ENCODE data around the gene CBFA2T2.
A peak's percentile ranks its signal among the peaks of the same experiment; 100 is the strongest.

CBFA2T2 gene

DNA sequence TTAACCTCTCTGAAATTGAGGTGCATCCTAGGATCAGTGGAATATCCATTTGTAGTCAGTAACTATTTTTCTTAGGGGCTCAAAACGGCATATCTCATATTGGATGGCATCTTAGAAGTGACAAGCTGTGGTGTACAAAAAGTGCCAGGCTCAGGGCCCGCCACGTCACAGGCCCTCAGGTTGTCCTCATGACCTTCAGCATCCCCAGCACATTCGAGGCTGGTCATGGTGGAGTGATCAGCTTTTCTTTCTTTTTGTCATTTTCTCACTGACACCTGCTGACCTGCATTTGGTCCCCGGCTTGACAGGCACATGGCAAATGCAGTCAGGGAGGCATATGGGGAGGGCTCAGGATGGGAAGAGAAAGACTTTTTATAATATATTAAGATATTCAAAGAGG lies 203.4 kb downstream of the CBFA2T2 start:
- no peak overlapping the region for H3K4me3 ChIP-seq (ENCODE audit: low read length, poor library complexity, severe bottlenecking)
- no peaks in the 10 kb centered on the region for H3K9me2 ChIP-seq (replicated peaks; ENCODE audit: low read depth, low read length)
- H3K4me1 ChIP-seq (ENCODE audit: insufficient read depth, low read length, poor library complexity, severe bottlenecking): peaks cover 17% of the 10 kb centered on the region
- H4K20me1 ChIP-seq (ENCODE audit: insufficient read depth, low read length, poor library complexity, severe bottlenecking): no peaks in the 10 kb centered on the region
- H3K9ac ChIP-seq (ENCODE audit: low read depth, low read length, poor library complexity, severe bottlenecking): no peak overlapping the region
- no peak overlapping the region for H3K4me2 ChIP-seq (ENCODE audit: low read depth, low read length, poor library complexity, severe bottlenecking)
- no peaks in the 10 kb centered on the region for H3K27me3 ChIP-seq (ENCODE audit: insufficient read depth, low read length, poor library complexity, severe bottlenecking)
- H3K9me3 ChIP-seq (ENCODE audit: insufficient read depth, low read depth, low read length): no peaks in the 10 kb centered on the region
- no peaks in the 10 kb centered on the region for H3K79me2 ChIP-seq (ENCODE audit: insufficient read depth, low read length)
- TF ChIP-seq, protein P1, sequence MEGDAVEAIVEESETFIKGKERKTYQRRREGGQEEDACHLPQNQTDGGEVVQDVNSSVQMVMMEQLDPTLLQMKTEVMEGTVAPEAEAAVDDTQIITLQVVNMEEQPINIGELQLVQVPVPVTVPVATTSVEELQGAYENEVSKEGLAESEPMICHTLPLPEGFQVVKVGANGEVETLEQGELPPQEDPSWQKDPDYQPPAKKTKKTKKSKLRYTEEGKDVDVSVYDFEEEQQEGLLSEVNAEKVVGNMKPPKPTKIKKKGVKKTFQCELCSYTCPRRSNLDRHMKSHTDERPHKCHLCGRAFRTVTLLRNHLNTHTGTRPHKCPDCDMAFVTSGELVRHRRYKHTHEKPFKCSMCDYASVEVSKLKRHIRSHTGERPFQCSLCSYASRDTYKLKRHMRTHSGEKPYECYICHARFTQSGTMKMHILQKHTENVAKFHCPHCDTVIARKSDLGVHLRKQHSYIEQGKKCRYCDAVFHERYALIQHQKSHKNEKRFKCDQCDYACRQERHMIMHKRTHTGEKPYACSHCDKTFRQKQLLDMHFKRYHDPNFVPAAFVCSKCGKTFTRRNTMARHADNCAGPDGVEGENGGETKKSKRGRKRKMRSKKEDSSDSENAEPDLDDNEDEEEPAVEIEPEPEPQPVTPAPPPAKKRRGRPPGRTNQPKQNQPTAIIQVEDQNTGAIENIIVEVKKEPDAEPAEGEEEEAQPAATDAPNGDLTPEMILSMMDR (conservative IDR thresholded peaks at IDR 0.05; ENCODE audit: low read length): no peak
- no peak for TF ChIP-seq EZH2phosphoT487 (IDR thresholded peaks at IDR 0.05; ENCODE audit: borderline replicate concordance)
- no peak overlapping the region for H2AFZ ChIP-seq (ENCODE audit: low read length)
- peaks cover 8% of the 10 kb centered on the region; the same call in 1 of the 2 replicates for H3F3A ChIP-seq (ENCODE audit: low read depth)
- H3K36me3 ChIP-seq (ENCODE audit: insufficient read depth, low read length): no peaks in the 10 kb centered on the region

DNA sequence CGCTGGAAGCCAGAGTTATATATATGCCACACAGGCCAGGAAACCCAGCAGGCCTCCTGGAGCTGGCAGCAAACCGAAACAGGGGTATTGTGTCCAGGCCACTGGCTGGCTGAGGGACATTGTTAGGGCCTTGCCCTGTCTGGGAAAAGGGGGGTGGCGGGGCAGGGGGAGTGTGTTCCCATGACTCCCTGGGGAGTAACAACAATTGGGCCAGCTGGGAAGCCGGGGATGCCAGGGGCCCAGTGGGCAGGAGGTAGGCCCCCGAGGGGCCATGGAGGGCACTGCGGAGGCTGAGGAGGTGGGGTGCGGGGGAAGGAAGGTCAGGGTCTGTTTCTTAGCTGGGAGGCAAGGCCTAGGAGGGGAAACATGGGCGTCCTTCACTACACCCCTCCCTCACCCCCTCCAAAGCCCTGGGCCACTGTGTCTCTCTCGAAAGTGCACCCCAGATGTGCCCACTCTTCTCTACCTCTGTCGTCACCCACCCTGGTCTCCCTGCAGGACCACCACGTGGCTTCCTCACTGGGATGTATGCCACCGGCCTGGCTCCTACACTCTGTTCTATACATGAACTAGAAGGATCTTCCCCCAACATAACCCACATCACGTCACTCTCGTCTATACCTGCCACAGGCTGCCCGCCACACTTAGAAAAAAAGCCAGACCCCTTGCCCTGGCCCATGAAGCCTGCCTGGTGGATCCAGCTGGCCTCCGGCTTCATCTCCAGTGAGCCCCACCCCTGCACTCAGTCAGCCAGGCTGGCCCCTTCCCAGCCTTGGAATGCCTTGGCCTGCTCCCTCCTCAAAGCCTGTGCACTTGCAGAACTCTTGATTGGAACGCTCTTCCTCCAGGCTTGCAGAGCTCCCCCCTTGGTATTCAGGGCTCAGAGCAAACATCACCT lies 204.1 kb downstream of the CBFA2T2 start:
- Histone ChIP-seq H3K9me2 (replicated peaks; ENCODE audit: low read depth, low read length) (no peaks in the 10 kb centered on the region), H2AFZ (ENCODE audit: low read length) (no peak overlapping the region), H3K36me3 (ENCODE audit: insufficient read depth, low read length) (no peaks in the 10 kb centered on the region), H3K4me1 (ENCODE audit: insufficient read depth, low read length, poor library complexity, severe bottlenecking) (peaks cover 12% of the 10 kb centered on the region), H4K20me1 (ENCODE audit: insufficient read depth, low read length, poor library complexity, severe bottlenecking) (no peaks in the 10 kb centered on the region), H3K9ac (ENCODE audit: low read depth, low read length, poor library complexity, severe bottlenecking) (no peak overlapping the region), H3K79me2 (ENCODE audit: insufficient read depth, low read length) (no peaks in the 10 kb centered on the region), H3K27me3 (ENCODE audit: insufficient read depth, low read length, poor library complexity, severe bottlenecking) (no peaks in the 10 kb centered on the region), H3K4me3 (ENCODE audit: low read length, poor library complexity, severe bottlenecking) (no peak overlapping the region), H3K4me2 (ENCODE audit: low read depth, low read length, poor library complexity, severe bottlenecking) (no peak overlapping the region), H3K9me3 (ENCODE audit: insufficient read depth, low read depth, low read length) (no peaks in the 10 kb centered on the region), H3F3A (ENCODE audit: low read depth) (peaks cover 8% of the 10 kb centered on the region; the same call in 1 of the 2 replicates)
- no peak for TF ChIP-seq EZH2phosphoT487 (IDR thresholded peaks at IDR 0.05; ENCODE audit: borderline replicate concordance)
- TF ChIP-seq, protein P1 (conservative IDR thresholded peaks at IDR 0.05; ENCODE audit: low read length): 0 out of 2 replicates have a peak, but pooled peaks have one; percentile 13

DNA sequence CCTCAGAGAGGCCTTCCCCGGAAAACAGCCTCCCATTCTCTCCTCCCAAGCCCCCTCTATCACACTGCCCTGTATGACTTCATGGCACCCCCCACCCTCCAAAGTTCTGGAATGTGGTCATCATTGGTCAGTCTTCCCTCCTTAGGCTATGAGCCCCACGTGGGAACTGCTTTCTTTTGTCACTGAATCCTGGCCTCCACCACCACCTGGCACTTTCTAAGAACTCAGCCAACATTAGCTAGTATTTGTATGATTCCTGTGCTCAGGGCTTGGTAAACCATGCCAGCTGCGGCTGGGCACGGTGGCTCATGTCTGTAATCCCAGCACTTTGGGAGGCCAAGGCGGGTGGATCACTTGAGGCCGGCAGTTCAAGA lies 204.7 kb downstream of the CBFA2T2 start:
- peaks cover 7% of the 10 kb centered on the region; the same call in 1 of the 2 replicates for H3F3A ChIP-seq (ENCODE audit: low read depth)
- TF ChIP-seq EZH2phosphoT487 (IDR thresholded peaks at IDR 0.05; ENCODE audit: borderline replicate concordance): no peak
- no peaks in the 10 kb centered on the region for H3K9me3 ChIP-seq (ENCODE audit: insufficient read depth, low read depth, low read length)
- no peaks in the 10 kb centered on the region for H3K36me3 ChIP-seq (ENCODE audit: insufficient read depth, low read length)
- H3K4me3 ChIP-seq (ENCODE audit: low read length, poor library complexity, severe bottlenecking): no peak overlapping the region
- H3K79me2 ChIP-seq (ENCODE audit: insufficient read depth, low read length): no peaks in the 10 kb centered on the region
- H3K9me2 ChIP-seq (replicated peaks; ENCODE audit: low read depth, low read length): no peaks in the 10 kb centered on the region
- no peaks in the 10 kb centered on the region for H4K20me1 ChIP-seq (ENCODE audit: insufficient read depth, low read length, poor library complexity, severe bottlenecking)
- H3K27me3 ChIP-seq (ENCODE audit: insufficient read depth, low read length, poor library complexity, severe bottlenecking): no peaks in the 10 kb centered on the region
- peaks cover 6% of the 10 kb centered on the region for H3K4me1 ChIP-seq (ENCODE audit: insufficient read depth, low read length, poor library complexity, severe bottlenecking)
- H3K4me2 ChIP-seq (ENCODE audit: low read depth, low read length, poor library complexity, severe bottlenecking): no peak overlapping the region
- H3K9ac ChIP-seq (ENCODE audit: low read depth, low read length, poor library complexity, severe bottlenecking): no peak overlapping the region
- H2AFZ ChIP-seq (ENCODE audit: low read length): no peak overlapping the region

Data from Loucy (cell line).